IPS DF 6.9 (cell line): Measurements from ENCODE around the gene JUNB.
"Not testable (repeated sequence)": the region's sequence is repeated elsewhere in the genome, so short reads cannot be mapped to it uniquely, and the experiment has no call there.

Experiments used
- DNase-seq: peaks from one replicate; pipeline ENCODE4 v3.0.0-alpha.2; 2013; ENCODE audit warnings: low read depth, low spot score
- H3K27ac ChIP-seq: one replicate; pipeline ENCODE4 v1.5.1; 2013; ENCODE audit warnings: low read length, control low read depth
- H3K27me3 ChIP-seq: 2 replicates; pipeline ENCODE4 v1.6.1; 2013; ENCODE audit warnings: mild to moderate bottlenecking, low read length; ENCODE audit not compliant: control insufficient read depth, insufficient read depth
- H3K36me3 ChIP-seq: 2 replicates; pipeline ENCODE4 v1.6.1; 2013; ENCODE audit warnings: low read length; ENCODE audit not compliant: control insufficient read depth, insufficient read depth
- H3K4me1 ChIP-seq: 2 replicates; pipeline ENCODE4 v1.6.1; 2013; ENCODE audit warnings: low read length; ENCODE audit not compliant: control insufficient read depth, insufficient read depth
- H3K4me3 ChIP-seq: 2 replicates; pipeline ENCODE4 v1.5.1; 2013; ENCODE audit warnings: mild to moderate bottlenecking, low read length
- H3K9me3 ChIP-seq: 2 replicates; pipeline ENCODE4 v1.6.1; 2013; ENCODE audit warnings: low read length, inconsistent platforms; ENCODE audit not compliant: control insufficient read depth, insufficient read depth
- WGBS: extraction: QIAGEN DNeasy Blood & Tissue Kit; methylation state at CpG from one replicate; pipeline ENCODE4 v1.1.7; 2013; ENCODE audit warnings: mixed read lengths, missing lambda C conversion rate; ENCODE audit not compliant: insufficient read length, insufficient coverage; 5-methylcytosine and 5-hydroxymethylcytosine counted together

The JUNB gene

GRCh38 chr19:12806242-12807081 is 15.2 kb downstream of the JUNB start, which contains the start of gene RNASEH2A:
TSS of gene RNASEH2A (plus strand) at chr19:12806584. CDS start at chr19:12806674, 90 bp downstream.
- Histone ChIP-seq H3K9me3 (no peaks in the 10 kb centered on the region), H3K36me3 (peaks cover 9% of the 10 kb centered on the region; the same call in 1 of the 2 replicates), H3K4me3 (peak within 1 kb of the TSS; percentile 59), H3K27me3 (no peaks in the 10 kb centered on the region), H3K4me1 (peaks cover 3% of the 10 kb centered on the region; the same call in 1 of the 2 replicates), H3K27ac (no peak within 1 kb of the TSS)
- no CpG with 5 or more reads among the region's 66 CpGs for WGBS
- DNase-seq = peak; percentile 80

DNA sequence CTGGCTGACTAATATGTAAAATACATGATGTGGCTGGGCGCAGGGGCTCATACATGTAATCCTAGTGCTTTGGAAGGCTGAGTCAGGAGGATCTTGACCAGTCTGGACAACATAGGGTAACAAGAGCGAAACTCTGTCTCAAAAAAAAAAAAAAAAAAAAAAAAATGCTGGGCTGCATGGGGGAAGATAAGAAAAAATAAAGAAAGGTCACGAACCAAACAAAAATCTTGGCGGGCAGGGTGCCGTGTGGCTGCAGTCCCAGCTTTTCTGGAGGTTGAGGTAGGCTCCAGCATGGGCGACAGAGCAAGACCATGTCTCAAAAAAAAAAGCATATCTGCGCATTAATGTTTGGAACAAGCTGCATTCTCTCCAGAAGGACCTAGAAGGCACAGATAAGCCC is 23.8 kb downstream of the JUNB start:
- Histone ChIP-seq H3K4me3 (no peak overlapping the region), H3K27ac (no peak overlapping the region), H3K27me3 (no peaks in the 10 kb centered on the region), H3K9me3 (no peaks in the 10 kb centered on the region), H3K36me3 (peaks cover 10% of the 10 kb centered on the region; the same call in 1 of the 2 replicates), H3K4me1 (no peaks in the 10 kb centered on the region)
- DNase-seq = no peak
- WGBS = no CpG with 5 or more reads among the region's 7 CpGs

DNA sequence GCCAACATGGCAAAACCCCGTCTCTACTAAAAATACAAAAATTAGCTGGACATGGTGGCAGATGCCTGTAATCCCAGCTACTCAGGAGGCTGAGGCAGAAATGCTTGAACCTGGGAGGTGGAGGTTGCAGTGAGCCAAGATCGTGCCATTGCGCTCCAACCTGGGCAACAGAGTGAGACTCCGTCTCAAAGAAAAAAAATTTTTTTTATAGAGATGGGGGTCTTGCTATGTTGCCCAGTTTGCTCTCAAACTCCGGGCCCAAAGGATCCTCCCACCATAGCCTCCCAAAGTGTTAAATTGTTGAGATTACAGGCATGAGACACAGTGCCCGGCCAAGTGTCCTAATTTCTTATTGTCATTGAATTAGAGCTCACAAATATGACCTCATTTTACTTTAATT is 25.9 kb downstream of the JUNB start:
- not testable (repeated sequence) for H3K9me3 ChIP-seq, H3K27ac ChIP-seq, H3K4me3 ChIP-seq, H3K4me1 ChIP-seq, H3K36me3 ChIP-seq, DNase-seq, H3K27me3 ChIP-seq
- WGBS = no CpG with 5 or more reads among the region's 6 CpGs

- DNase-seq, H3K4me1 ChIP-seq, H3K4me3 ChIP-seq, H3K36me3 ChIP-seq, H3K9me3 ChIP-seq, H3K27me3 ChIP-seq, H3K27ac ChIP-seq: not testable (repeated sequence)
- no CpG with 5 or more reads among the region's 11 CpGs for WGBS
Observed at GRCh38 chr19:12817810-12818209, 26.5 kb downstream of the JUNB start.

DNA sequence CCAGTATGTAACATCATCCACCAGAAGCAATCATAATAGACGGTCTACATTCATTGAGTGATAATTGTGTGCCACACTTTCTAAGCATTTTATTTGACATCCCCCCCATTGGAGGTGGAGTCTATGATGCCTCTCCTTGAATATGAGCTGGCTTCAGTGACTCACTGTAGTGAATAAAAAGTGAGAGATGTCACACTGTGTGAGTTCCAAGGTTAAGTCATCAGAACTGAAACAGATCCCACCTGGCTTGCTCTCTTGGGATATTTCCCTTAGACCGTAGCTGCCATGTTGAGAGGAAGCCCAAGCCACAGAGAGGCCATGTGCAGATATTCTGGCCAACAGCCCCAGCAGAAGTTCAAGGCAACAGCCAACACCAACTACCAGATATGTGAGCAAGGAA is 30.5 kb downstream of the JUNB start:
- Histone ChIP-seq H3K27me3 (no peaks in the 10 kb centered on the region), H3K4me3 (no peak overlapping the region), H3K27ac (no peak overlapping the region), H3K36me3 (no peaks in the 10 kb centered on the region), H3K9me3 (no peaks in the 10 kb centered on the region), H3K4me1 (no peaks in the 10 kb centered on the region)
- no peak for DNase-seq
- WGBS = no CpG with 5 or more reads among the region's 2 CpGs

- H3K27me3 ChIP-seq = no peaks in the 10 kb centered on the region
- no peaks in the 10 kb centered on the region for H3K9me3 ChIP-seq
- DNase-seq = no peak
- H3K4me1 ChIP-seq = peaks cover 2% of the 10 kb centered on the region; the same call in 1 of the 2 replicates
- H3K27ac ChIP-seq = no peak overlapping the region
- H3K36me3 ChIP-seq = no peaks in the 10 kb centered on the region
- no CpG with 5 or more reads among the region's 46 CpGs for whole genome bisulfite sequencing
- peak overlapping the region; percentile 33; the same call in 1 of the 2 replicates for H3K4me3 ChIP-seq
Observed at GRCh38 chr19:12825254-12826131, 34.2 kb downstream of the JUNB start.

GRCh38 chr19:12828494-12828893 is 37.2 kb downstream of the JUNB start:
- H3K27ac ChIP-seq = no peak overlapping the region
- H3K9me3 ChIP-seq = no peaks in the 10 kb centered on the region
- WGBS = no CpG with 5 or more reads among the region's 23 CpGs
- peak overlapping the region; percentile 25; the same call in 1 of the 2 replicates for H3K4me3 ChIP-seq
- H3K27me3 ChIP-seq = no peaks in the 10 kb centered on the region
- no peaks in the 10 kb centered on the region for H3K36me3 ChIP-seq
- peaks cover 2% of the 10 kb centered on the region; the same call in 1 of the 2 replicates for H3K4me1 ChIP-seq
- no peak for DNase-seq

- H3K9me3 ChIP-seq = no peaks in the 10 kb centered on the region
- no peaks in the 10 kb centered on the region for H3K27me3 ChIP-seq
- WGBS = no CpG with 5 or more reads among the region's 5 CpGs
- DNase-seq = no peak
- no peak overlapping the region for H3K4me3 ChIP-seq
- H3K4me1 ChIP-seq = peaks cover 3% of the 10 kb centered on the region
- no peak overlapping the region for H3K27ac ChIP-seq
- no peaks in the 10 kb centered on the region for H3K36me3 ChIP-seq
Observed at GRCh38 chr19:12833418-12833737, 42.1 kb downstream of the JUNB start.

DNA sequence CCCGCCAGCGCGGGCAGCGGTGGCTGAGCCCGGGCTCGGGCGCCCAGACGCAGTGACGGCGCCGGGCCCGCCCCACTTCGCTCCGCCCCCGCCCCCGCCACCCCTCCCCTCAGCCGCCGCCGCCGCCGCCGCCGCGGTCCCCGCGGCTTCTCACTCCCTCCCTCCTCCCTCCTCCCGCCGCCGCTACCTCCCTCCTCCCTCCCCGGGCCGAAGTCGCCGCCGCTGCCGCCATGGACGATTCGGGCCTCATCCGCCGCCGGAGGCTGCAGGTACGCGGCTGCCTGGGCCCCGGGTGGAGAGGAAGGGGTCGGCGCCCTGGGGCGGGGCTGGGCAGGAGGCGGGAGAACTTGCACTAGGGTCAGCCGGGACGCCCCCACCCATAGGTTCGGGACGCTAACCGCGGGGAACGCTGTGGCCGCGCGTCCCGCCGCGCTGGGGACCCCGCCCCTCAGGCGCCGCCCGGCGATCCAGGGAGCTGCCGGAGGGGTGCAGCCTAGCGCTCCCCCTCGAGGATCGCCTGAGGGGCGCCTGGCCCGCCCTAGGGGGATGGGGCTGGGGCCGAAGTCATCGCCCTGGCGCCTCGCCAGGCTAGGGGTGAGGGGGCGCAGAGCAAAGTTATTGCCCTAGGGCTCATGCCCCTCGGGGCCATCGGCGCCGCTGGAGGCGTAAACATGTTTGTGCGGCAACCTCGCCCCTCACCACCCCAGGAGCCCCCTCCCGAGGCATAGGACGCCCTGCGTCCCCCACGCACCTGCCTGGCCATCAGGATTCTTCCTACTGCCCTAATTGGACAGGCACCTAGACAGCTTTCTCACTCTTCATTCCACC is 42.7 kb downstream of the JUNB start:
- no peak for DNase-seq

DNA sequence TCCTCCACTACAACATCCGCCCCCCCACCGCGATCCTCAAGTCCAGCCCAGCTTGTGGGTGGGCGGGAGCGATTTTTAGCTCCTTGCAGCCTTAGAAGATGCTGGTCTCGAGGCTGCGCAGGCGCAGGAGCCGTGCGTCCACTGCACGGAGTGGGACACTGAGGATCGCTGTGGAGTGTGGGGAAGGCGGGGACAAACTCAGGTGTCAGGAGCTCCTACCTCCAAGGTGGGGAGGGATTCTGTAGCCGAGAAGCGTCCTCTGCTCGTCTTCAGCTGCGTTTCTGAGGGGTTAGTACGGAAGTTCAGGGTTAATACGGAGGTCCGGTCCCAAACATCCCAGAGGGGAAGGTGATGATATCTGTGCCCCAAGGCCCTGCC is 43.3 kb downstream of the JUNB start, which contains the start of gene RTBDN:
TSS of gene RTBDN (minus strand) at position 14 of the 378 bp plus-strand sequence. CDS start 4,600 bp downstream, outside the sequence.
- no peak for DNase-seq
- WGBS = no CpG with 5 or more reads among the region's 20 CpGs
- no peaks in the 10 kb centered on the region for H3K9me3 ChIP-seq
- no peaks in the 10 kb centered on the region for H3K36me3 ChIP-seq
- H3K4me1 ChIP-seq = peaks cover 3% of the 10 kb centered on the region
- H3K4me3 ChIP-seq = peak within 1 kb of the TSS; percentile 89
- no peaks in the 10 kb centered on the region for H3K27me3 ChIP-seq
- no peak within 1 kb of the TSS for H3K27ac ChIP-seq

More for the DNA sequence above, 42.7 kb downstream of the JUNB start:
- H3K27me3 ChIP-seq = no peaks in the 10 kb centered on the region
- no peak overlapping the region for H3K27ac ChIP-seq
- peaks cover 3% of the 10 kb centered on the region for H3K4me1 ChIP-seq
- H3K36me3 ChIP-seq = no peaks in the 10 kb centered on the region
- H3K4me3 ChIP-seq = peak overlapping the region; percentile 89
- H3K9me3 ChIP-seq = no peaks in the 10 kb centered on the region
- WGBS = no CpG with 5 or more reads among the region's 87 CpGs
